LHCN-M2 (cell line): ENCODE data around the gene LYSMD3. TPM values are rescaled to one million over a fixed set of nuclear protein-coding genes. Genes with fewer than 3 reads are reported as not detected.

Experiments used
- DNase-seq: peaks from one replicate; pipeline ENCODE4 v3.0.0-alpha.2; 2012; ENCODE audit warnings: low read depth
- total RNA-seq: library from RNA; depleted of rRNA; stranded (reverse); fragments of >200 nt; gene quantifications from 2 replicates; pipeline ENCODE4 v1.2.3, GENCODE V29; 2014; rRNA removed

The LYSMD3 gene
- total RNA-seq, 1 experiment from 2014 or later: 14.1 TPM

GRCh38 chr5:90483206-90483605 lies 46.2 kb downstream of the LYSMD3 start:
- DNase-seq: no peak

GRCh38 chr5:90480699-90481098 lies 48.7 kb downstream of the LYSMD3 start:
- no peak for DNase-seq

- DNase-seq: no peak
Measured at GRCh38 chr5:90479611-90480385, 49.6 kb downstream of the LYSMD3 start.

GRCh38 chr5:90477621-90478215 lies 51.7 kb downstream of the LYSMD3 start:
- DNase-seq: no peak

GRCh38 chr5:90477073-90477472 lies 52.3 kb downstream of the LYSMD3 start:
- DNase-seq: no peak

GRCh38 chr5:90476391-90476790 lies 53.0 kb downstream of the LYSMD3 start:
- no peak for DNase-seq

- DNase-seq: no peak
Measured at GRCh38 chr5:90475436-90475980, 53.9 kb downstream of the LYSMD3 start.

GRCh38 chr5:90474235-90475107 lies 54.9 kb downstream of the LYSMD3 start, which contains the start of the genes MBLAC2 and POLR3G:
Gene MBLAC2, minus strand, starts transcription at chr5:90474771. Its CDS starts 479 bp downstream, at chr5:90474292.
Gene POLR3G, plus strand, starts transcription at chr5:90474864. Its CDS starts 10,704 bp downstream, at chr5:90485568.
- peak; percentile 88 for DNase-seq

- DNase-seq: peak; percentile 12
Measured at GRCh38 chr5:90473396-90474234, 55.8 kb downstream of the LYSMD3 start.

GRCh38 chr5:90472783-90473395 lies 56.5 kb downstream of the LYSMD3 start:
- no peak for DNase-seq

Other genes starting within 250 kb of the LYSMD3 start
- gene CETN3, start 119.8 kb downstream of the LYSMD3 start, total RNA-seq: 22.1 and 27.0 TPM in 2 replicates
- gene MBLAC2, start 54.8 kb downstream of the LYSMD3 start, total RNA-seq: 7.4 and 7.9 TPM in 2 replicates
- gene POLR3G, start 54.7 kb downstream of the LYSMD3 start, total RNA-seq: 9.2 and 14.2 TPM in 2 replicates
- 0.17 TPM in 1 of 2 replicates, not detected in the other for gene ADGRV1, start 29.2 kb upstream of the LYSMD3 start, total RNA-seq